Esophagus squamous epithelium (tissue), 4 donors: ENCODE results near the gene CEP112.

Source experiments
- CTCF ChIP-seq, 6 experiments: fragments of 450-650 bp in 4 of 6; fragments of 200-600 bp in 2 of 6; sonication (generic) in 2 of 6; IDR thresholded peaks; one replicate each; pipeline ENCODE4 v1.5.1; 2016 to 2019; ENCODE audit warnings: antibody characterized with exemption in 6 of 6, mild to moderate bottlenecking in 4 of 6, moderate library complexity in 4 of 6
- POLR2A ChIP-seq, 4 donors: fragments of 450-650 bp; IDR thresholded peaks; one replicate each; pipeline ENCODE4 v1.6.1; 2017; ENCODE audit warnings: antibody characterized with exemption in 4 of 4, mild to moderate bottlenecking in 4 of 4, moderate library complexity in 3 of 4

GRCh38 chr17:65588181-65588808, 603.6 kb downstream of the CEP112 start:
- TF ChIP-seq CTCF (IDR thresholded peaks at IDR 0.05) = peak in 2 of 6 experiments; percentile 5 to 37
- no peak for TF ChIP-seq POLR2A (IDR thresholded peaks at IDR 0.05)
